HEK293T (cell line): ENCODE measurements around the gene NECAB2.

Experiments
- CTCF ChIA-PET: fragments of 350-600 bp; formaldehyde crosslinking; extraction: SDS; loops from one replicate; lab custom pipeline; 2021; ENCODE audit warnings: antibody characterized with exemption, inconsistent platforms; lab: Yijun Ruan, JAX
- POLR2A ChIA-PET: fragments of 350-600 bp; formaldehyde crosslinking; extraction: SDS; loops from one replicate; lab custom pipeline; 2020; ENCODE audit warnings: antibody characterized with exemption, inconsistent platforms; lab: Yijun Ruan, JAX
- DNase-seq: peaks from one replicate; pipeline ENCODE4 v3.0.0; 2012; ENCODE audit warnings: mixed read lengths; ENCODE audit errors: extremely low spot score
- ARNT ChIP-seq: fragments of 450-650 bp; IDR thresholded peaks from 2 replicates; pipeline ENCODE4 v1.6.1; 2017; ENCODE audit warnings: mild to moderate bottlenecking
- BHLHE40 ChIP-seq: fragments of 450-650 bp; IDR thresholded peaks from 2 replicates; pipeline ENCODE4 v1.6.1; 2016; ENCODE audit warnings: mild to moderate bottlenecking, moderate library complexity, borderline replicate concordance
- CTBP1 ChIP-seq: fragments of 450-650 bp; IDR thresholded peaks from 2 replicates; pipeline ENCODE4 v1.6.1; 2016; ENCODE audit warnings: borderline replicate concordance
- ELF4 ChIP-seq: fragments of 450-650 bp; IDR thresholded peaks from 2 replicates; pipeline ENCODE4 v1.6.1; 2017; ENCODE audit warnings: antibody characterized with exemption
- FOXA1 ChIP-seq: fragments of 450-650 bp; IDR thresholded peaks from 2 replicates; pipeline ENCODE4 v1.6.1; 2016; ENCODE audit warnings: mild to moderate bottlenecking
- FOXK2 ChIP-seq: fragments of 450-650 bp; IDR thresholded peaks from 2 replicates; pipeline ENCODE4 v1.6.1; 2016; ENCODE audit warnings: mild to moderate bottlenecking
- FOXM1 ChIP-seq: fragments of 450-650 bp; IDR thresholded peaks from 2 replicates; pipeline ENCODE4 v1.6.1; 2017; ENCODE audit warnings: mild to moderate bottlenecking, borderline replicate concordance
- HDGF ChIP-seq: fragments of 450-650 bp; IDR thresholded peaks from 2 replicates; pipeline ENCODE4 v1.6.1; 2017; ENCODE audit warnings: antibody characterized with exemption, borderline replicate concordance
- L3MBTL2 ChIP-seq: fragments of 450-650 bp; conservative IDR thresholded peaks from 2 replicates; pipeline ENCODE4 v1.6.1; 2016; ENCODE audit warnings: mild to moderate bottlenecking
- LEF1 ChIP-seq: fragments of 450-650 bp; IDR thresholded peaks from 2 replicates; pipeline ENCODE4 v1.6.1; 2017; ENCODE audit warnings: mild to moderate bottlenecking, borderline replicate concordance
- NFRKB ChIP-seq: fragments of 450-650 bp; IDR thresholded peaks from 2 replicates; pipeline ENCODE4 v1.6.1; 2016; ENCODE audit warnings: mild to moderate bottlenecking, moderate library complexity
- PKNOX1 ChIP-seq: fragments of 450-650 bp; IDR thresholded peaks from 2 replicates; pipeline ENCODE4 v1.6.1; 2016
- SP1 ChIP-seq: fragments of 450-650 bp; IDR thresholded peaks from 2 replicates; pipeline ENCODE4 v1.6.1; 2017
- SUZ12 ChIP-seq: fragments of 450-650 bp; IDR thresholded peaks from 2 replicates; pipeline ENCODE4 v1.6.1; 2016; ENCODE audit warnings: mild to moderate bottlenecking
- TARDBP ChIP-seq: fragments of 450-650 bp; IDR thresholded peaks from 2 replicates; pipeline ENCODE4 v1.6.1; 2016
- ZNF384 ChIP-seq: fragments of 450-650 bp; IDR thresholded peaks from 2 replicates; pipeline ENCODE4 v1.6.1; 2016

The NECAB2 gene

DNA sequence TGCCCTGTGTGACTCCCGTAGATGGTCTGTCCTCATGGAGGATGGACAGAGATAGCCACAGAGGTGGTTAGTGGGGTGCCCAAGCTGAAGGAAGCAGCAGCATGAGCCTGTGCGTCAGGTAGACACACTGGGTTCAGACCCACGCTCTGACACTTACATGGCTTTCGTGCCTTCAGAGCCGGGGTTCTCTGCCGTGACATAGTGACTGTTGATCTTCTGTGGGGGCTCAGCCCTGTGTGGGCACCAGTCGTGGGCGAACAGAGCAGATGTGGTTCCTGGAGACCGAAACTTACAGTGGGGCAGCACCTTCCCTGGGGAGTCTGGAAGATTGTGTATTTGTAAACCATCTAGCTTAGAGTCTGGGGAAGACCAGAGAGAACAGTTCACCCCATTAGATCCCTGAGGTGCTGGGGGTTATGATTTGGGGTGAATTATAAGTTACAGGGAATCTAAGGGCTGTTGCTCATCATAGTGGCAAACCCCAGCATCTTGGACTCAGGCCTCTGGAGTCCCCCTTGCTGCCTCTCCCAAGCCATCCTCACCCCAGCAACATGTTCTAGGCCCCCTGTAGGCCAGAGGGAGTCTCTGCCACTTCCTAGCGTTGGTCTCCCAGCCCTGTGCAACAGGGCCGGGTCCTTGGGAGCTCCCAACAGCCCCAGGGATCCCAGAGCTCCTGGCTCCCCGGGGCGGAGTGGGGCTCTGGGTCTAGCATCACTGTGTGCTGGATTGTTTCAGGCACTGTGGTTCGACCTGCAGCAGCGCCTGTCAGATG lies 28.6 kb downstream of the NECAB2 start:
- CTCF ChIA-PET = interaction anchor here (1.0 kb wide), 1 partner anchor 16 kb away, joined by 3 read pairs; no protein-coding TSS in a partner anchor
- TF ChIP-seq SUZ12 (no peak), HDGF (no peak), FOXA1 (no peak), ELF4 (no peak), TARDBP (no peak), FOXM1 (no peak), ARNT (no peak), ZNF384 (no peak), BHLHE40 (no peak), NFRKB (no peak), SP1 (no peak), PKNOX1 (no peak), L3MBTL2 (no peak), LEF1 (no peak), FOXK2 (no peak), CTBP1 (no peak)
- DNase-seq = peak; percentile 36
- POLR2A ChIA-PET = no interaction called here

- TF ChIP-seq ARNT = no peak
- TF ChIP-seq BHLHE40 = no peak
- POLR2A ChIA-PET = no interaction called here
- CTCF ChIA-PET = no interaction called here
- DNase-seq = no peak
These were observed 30.0 kb downstream of the NECAB2 start for GRCh38 chr16:83998091-83998490.

GRCh38 chr16:84000989-84001642 lies 33.1 kb downstream of the NECAB2 start:
- DNase-seq = no peak
- CTCF ChIA-PET = no interaction called here
- POLR2A ChIA-PET = no interaction called here
- TF ChIP-seq SUZ12 (no peak), NFRKB (no peak), ELF4 (no peak), BHLHE40 (no peak)

DNA sequence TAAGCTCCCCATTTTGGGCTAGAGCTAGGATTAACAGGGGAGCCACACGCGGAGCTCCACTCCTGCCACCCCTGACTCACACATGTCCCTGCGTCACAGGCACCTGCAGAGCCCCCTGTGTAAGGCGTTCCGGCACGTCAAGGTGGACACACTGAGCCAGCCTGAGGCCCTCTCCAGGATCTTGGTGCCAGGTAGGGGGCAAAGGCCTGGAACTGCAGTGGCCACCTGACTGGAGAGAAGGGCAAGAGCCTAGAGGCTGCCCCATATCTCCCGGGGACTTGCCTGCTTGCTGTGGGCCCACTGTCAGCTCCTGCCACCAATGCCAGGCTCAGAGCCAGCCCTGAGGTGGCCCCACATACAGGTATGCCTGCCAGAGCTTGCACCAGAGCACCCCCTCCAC lies 33.7 kb downstream of the NECAB2 start:
- POLR2A ChIA-PET = no interaction called here
- no peak for DNase-seq
- CTCF ChIA-PET = interaction anchor here (1.1 kb wide), 1 partner anchor 12 kb away, joined by 3 read pairs; no protein-coding TSS in a partner anchor
- TF ChIP-seq FOXK2 = no peak

DNA sequence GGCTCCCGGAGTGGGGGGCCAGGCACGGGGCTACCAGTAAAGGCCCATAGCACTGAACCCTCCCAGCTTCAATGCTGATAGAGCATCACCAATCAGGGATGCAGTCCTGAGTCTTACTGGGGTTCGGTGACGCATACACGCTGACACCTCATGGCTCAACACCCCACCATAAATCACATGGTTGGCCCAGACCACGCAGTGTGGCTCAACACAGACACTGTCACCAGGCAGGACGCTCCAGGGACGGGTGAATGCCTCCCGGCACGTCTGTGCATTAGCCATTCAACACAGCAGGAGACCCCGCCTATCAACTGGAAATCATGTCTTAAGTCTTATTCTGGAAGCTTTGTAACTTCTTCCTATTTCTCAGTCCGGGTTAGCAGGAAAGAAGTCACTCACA lies 35.0 kb downstream of the NECAB2 start:
- POLR2A ChIA-PET = no interaction called here
- CTCF ChIA-PET = no interaction called here
- no peak for DNase-seq
- no peak for TF ChIP-seq FOXA1
- TF ChIP-seq L3MBTL2 = no peak
- TF ChIP-seq ARNT = no peak
- TF ChIP-seq ZNF384 = no peak
- TF ChIP-seq FOXM1 = no peak
- TF ChIP-seq HDGF = no peak
- TF ChIP-seq TARDBP = no peak
- no peak for TF ChIP-seq LEF1
- TF ChIP-seq NFRKB = no peak
- TF ChIP-seq ELF4 = no peak
- TF ChIP-seq BHLHE40 = no peak
- no peak for TF ChIP-seq FOXK2
- no peak for TF ChIP-seq SP1

GRCh38 chr16:84004442-84004841 lies 36.4 kb downstream of the NECAB2 start:
- TF ChIP-seq FOXM1 (no peak), HDGF (no peak), ZNF384 (no peak)
- ChIA-PET CTCF (no interaction called here), POLR2A (no interaction called here)
- no peak for DNase-seq

- CTCF ChIA-PET = no interaction called here
- TF ChIP-seq HDGF (no peak), ZNF384 (no peak), ELF4 (no peak), CTBP1 (no peak), L3MBTL2 (no peak), SUZ12 (no peak), PKNOX1 (no peak)
- POLR2A ChIA-PET = no interaction called here
- no peak for DNase-seq
These were observed 37.3 kb downstream of the NECAB2 start for GRCh38 chr16:84005391-84005790.
